GM10248 (cell line): ENCODE results near the gene RIPK4.

Experiments used
- CTCF ChIA-PET: fragments of 300-600 bp; sonication (Branson Sonifier 250); formaldehyde crosslinking; extraction: SDS; loops from one replicate; lab custom pipeline; 2021; ENCODE audit warnings: antibody characterized with exemption; lab: Yijun Ruan, JAX
- POLR2A ChIA-PET: fragments of 350-650 bp; sonication (Branson Sonifier 250); formaldehyde crosslinking; extraction: SDS; loops from one replicate; lab custom pipeline; 2020; ENCODE audit warnings: antibody characterized with exemption; lab: Yijun Ruan, JAX
- DNase-seq: peaks from one replicate; pipeline ENCODE4 v3.0.0; 2012; ENCODE audit errors: extremely low spot score
- TF ChIP-seq, protein P1 (sequence below): IDR thresholded peaks from 2 replicates; pipeline ENCODE4 v1.5.1; 2012; ENCODE audit warnings: mild to moderate bottlenecking, low read depth; ENCODE audit errors: extremely low read depth, missing control alignments, control extremely low read depth

Gene RIPK4

DNA sequence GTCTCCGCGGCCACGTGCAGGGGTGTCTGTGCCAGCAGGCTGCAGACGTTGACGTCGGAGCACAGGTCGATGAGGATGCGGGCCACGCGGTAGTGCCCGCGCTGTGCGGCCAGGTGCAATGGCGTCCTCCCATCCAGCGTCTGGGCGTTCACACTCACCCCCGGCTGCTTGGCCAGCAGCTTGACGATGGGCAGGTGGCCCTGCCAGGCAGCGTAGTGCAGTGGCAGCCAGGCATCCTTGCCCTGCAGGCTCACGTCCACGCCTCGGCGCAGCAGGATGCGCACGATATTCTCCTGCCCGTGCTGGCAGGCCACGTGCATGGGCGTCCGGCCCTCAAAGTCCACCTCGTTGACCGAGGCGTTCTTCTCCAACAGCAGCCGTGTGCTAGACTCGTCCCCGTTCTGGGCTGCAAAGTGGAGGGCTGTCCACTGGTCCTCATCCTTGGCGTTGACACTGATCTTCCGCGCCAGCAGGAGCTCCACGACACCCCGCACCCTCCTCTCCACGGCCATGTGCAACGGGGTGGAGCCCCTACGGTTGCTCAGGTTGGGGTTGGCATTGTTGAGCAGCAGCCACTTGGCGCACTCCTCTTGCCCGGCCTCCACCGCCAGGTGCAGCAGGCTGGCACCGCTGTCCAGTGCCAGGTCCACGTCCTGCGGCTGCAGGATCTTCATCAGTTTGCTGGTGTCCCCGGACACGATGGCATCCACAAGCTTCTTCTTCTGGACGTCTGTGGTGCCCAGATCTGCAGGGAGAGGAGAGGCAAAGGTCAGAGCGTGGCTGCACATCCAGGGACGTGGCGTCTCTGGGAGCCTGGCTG, 25.4 kb downstream of the RIPK4 start:
- no peak for DNase-seq

GRCh38 chr21:41740604-41741252, 26.1 kb downstream of the RIPK4 start:
- ChIA-PET POLR2A (no interaction called here), CTCF (no interaction called here)
- TF ChIP-seq, protein P1, sequence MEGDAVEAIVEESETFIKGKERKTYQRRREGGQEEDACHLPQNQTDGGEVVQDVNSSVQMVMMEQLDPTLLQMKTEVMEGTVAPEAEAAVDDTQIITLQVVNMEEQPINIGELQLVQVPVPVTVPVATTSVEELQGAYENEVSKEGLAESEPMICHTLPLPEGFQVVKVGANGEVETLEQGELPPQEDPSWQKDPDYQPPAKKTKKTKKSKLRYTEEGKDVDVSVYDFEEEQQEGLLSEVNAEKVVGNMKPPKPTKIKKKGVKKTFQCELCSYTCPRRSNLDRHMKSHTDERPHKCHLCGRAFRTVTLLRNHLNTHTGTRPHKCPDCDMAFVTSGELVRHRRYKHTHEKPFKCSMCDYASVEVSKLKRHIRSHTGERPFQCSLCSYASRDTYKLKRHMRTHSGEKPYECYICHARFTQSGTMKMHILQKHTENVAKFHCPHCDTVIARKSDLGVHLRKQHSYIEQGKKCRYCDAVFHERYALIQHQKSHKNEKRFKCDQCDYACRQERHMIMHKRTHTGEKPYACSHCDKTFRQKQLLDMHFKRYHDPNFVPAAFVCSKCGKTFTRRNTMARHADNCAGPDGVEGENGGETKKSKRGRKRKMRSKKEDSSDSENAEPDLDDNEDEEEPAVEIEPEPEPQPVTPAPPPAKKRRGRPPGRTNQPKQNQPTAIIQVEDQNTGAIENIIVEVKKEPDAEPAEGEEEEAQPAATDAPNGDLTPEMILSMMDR, result no peak
- no peak for DNase-seq

More for the DNA sequence above, 25.4 kb downstream of the RIPK4 start:
- ChIA-PET POLR2A (no interaction called here), CTCF (no interaction called here)
- TF ChIP-seq, protein P1, result no peak

DNA sequence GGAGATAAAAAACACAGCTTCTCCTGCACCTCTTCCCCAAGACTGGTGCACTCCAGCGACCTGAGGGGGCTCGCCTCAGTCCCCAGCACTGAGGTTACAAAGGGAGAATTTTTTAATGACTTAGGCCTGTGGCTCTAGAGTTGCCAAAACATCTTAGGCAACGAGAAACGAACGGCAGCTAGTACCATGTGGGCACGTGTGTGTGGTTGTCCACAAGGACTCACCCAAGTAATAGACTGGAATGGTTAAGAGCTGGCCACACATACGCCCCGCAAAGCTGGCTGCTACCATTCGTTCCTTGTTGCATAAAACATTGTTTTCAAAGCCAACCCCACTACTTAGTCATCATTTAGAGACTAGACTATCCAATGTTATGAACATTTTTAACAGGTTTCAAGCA, 26.9 kb downstream of the RIPK4 start:
- TF ChIP-seq, protein P1, result no peak
- ChIA-PET POLR2A (no interaction called here), CTCF (no interaction called here)
- DNase-seq, result no peak

DNA sequence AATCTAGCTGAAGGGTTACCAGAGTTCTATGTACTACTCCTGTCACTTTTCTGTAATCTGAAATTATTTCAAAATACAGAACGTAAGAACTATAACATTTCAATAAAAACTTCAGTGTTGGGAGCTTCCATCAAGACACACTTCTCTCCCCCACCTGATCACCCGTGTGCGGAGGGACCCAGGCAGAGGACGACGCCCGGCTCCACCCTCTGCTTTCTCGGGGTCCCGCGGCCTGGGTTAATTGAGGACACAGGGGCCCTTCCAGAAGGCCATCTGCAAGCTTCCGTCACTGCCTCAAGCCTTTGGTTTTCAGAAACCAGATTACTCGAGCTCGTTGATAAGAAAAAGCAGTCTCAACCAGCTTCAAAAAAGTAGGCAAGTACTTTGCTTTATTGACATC, 27.8 kb downstream of the RIPK4 start:
- POLR2A ChIA-PET, result no interaction called here
- no peak for DNase-seq
- TF ChIP-seq, protein P1, result no peak
- CTCF ChIA-PET, result no interaction called here

DNA sequence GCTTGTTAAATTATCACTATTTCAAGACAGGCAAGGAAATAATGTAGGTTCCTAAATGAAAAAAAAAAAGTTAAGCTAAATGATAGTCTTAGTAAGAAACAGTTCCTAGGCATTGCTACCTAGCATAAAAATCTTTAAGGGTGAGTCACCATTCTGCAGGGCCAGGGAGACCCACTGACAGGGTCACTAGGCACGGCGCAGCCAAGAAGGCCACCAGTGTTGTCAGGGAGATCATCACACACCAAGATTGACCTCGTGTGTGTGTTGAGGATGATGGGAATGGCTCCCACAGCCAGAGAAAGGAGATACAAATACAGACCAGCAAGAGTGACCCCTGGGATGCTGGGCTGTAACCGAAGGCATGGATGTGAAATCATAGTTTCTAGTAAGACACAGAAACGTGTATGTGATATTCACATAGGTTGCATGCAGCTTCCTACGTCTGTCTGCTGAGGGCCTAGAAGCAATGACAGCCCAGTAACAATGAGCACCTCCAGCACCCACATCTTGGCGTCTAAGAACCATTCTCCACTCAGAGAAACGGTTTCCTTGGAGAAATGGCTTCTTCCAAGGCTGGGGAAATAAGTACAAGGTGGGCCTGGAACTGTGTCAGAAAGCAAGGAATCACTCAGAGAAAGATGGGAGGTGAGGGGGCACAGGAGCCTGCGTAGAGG, 29.1 kb downstream of the RIPK4 start:
- TF ChIP-seq, protein P1, result no peak
- POLR2A ChIA-PET, result no interaction called here
- CTCF ChIA-PET, result interaction anchor here (0.8 kb wide), 1 partner anchor 79 kb away, joined by 3 read pairs; no protein-coding TSS in a partner anchor
- DNase-seq, result no peak

- TF ChIP-seq, protein P1, result no peak
- ChIA-PET CTCF (no interaction called here), POLR2A (no interaction called here)
- no peak for DNase-seq
Measured at GRCh38 chr21:41736423-41736822, 30.4 kb downstream of the RIPK4 start.
